ENCODE measurements around the gene CCNO. TPM values are rescaled to one million over a fixed set of nuclear protein-coding genes. Genes with fewer than 3 reads are reported as not detected.

The CCNO gene
- total and polyA plus RNA-seq, 2 of the 8 experiments (the other 6 are each of a cell fraction or from before 2014, with no cell fraction given) = 0.14 to 0.41 TPM

DNA sequence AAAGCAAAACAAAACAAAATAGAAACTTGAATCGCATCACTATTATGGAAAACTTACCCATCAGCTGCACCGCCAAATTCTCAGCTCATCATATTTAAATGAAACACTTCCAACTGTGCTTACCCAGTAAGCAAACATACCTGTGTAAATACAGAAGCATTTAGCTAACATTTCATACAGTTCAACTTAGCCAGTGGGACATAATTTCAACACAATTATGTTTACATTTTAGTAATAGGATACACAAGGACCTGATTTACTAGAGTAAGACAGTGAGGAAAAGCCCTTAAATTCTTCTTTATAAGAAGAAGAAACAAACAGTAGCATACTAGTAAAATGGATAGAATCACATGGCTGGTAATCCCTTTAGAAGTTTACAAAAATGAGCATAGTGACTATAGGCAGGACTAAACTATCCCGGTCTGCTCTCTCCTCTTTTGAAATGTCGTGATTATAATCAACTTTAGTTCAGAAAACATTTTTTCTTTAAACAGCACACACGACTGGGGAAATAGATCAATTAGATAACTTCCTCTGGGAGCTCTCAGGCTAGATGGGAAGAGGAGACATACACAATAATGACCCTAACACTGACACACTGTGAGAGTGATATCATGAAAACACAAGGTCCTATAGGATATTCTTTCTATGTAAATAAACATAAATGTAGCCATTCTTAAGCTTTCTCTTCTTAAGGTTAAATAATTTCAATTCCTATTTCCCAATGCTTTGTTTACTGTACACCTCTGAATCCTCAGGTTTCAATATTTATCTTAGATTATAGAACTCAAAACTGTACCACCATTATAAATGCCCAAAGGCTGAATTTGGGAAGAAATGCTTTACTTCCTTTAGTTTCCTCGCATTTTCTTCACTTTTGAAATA, 44.5 kb downstream of the CCNO start (continued):
- no peak for TF ChIP-seq JUND (IDR thresholded peaks at IDR 0.05; ENCODE audit: low read length)
- TF ChIP-seq SRF (IDR thresholded peaks at IDR 0.05; ENCODE audit: low read depth, low read length) = no peak
- TF ChIP-seq KDM5A (IDR thresholded peaks at IDR 0.05; ENCODE audit: low read length) = no peak
- no peak for TF ChIP-seq SIN3A (conservative IDR thresholded peaks at IDR 0.05 in 1 of 2, IDR thresholded peaks at IDR 0.05 in 1 of 2; ENCODE audit: low read depth in 1 of 2, low read length in 2 of 2)
